Neural crest cell (in vitro differentiated cells): Measurements from ENCODE around the gene ZNF816. TPM values are rescaled to one million over a fixed set of nuclear protein-coding genes. Genes with fewer than 3 reads are reported as not detected.
"Not testable (repeated sequence)": the region's sequence is repeated elsewhere in the genome, so short reads cannot be mapped to it uniquely, and the experiment has no call there.

Experiments
- DNase-seq: peaks from one replicate; pipeline ENCODE4 v3.0.0; 2021; ENCODE audit warnings: low read depth, mixed read lengths, low spot score
- H3K27ac Mint-ChIP-seq: one replicate; pipeline ENCODE4 v1.8.0; 2021; ENCODE audit warnings: mild to moderate bottlenecking, mixed read lengths; ENCODE audit not compliant: unreplicated experiment
- H3K27me3 Mint-ChIP-seq: 2 replicates; pipeline ENCODE4 v1.8.0; 2021; ENCODE audit warnings: low read depth, mild to moderate bottlenecking, mixed read lengths
- H3K36me3 Mint-ChIP-seq: 2 replicates; pipeline ENCODE4 v1.8.0; 2021; ENCODE audit warnings: low read depth, mild to moderate bottlenecking, mixed read lengths
- H3K4me1 Mint-ChIP-seq: 2 replicates; pipeline ENCODE4 v1.8.0; 2021; ENCODE audit warnings: mixed read lengths
- H3K4me3 Mint-ChIP-seq: one replicate; pipeline ENCODE4 v1.8.0; 2021; ENCODE audit warnings: mild to moderate bottlenecking, mixed read lengths
- H3K9me3 Mint-ChIP-seq: 2 replicates; pipeline ENCODE4 v1.8.0; 2021; ENCODE audit warnings: mixed read lengths
- total RNA-seq: library from RNA; stranded (reverse); gene quantifications from 2 replicates; pipeline ENCODE4 v1.2.1, GENCODE V29; 2021
- TF ChIP-seq, protein P1 (sequence below): fragments of 200-600 bp; sonication (generic); conservative IDR thresholded peaks from 2 replicates; pipeline ENCODE4 v1.5.0; 2021; ENCODE audit warnings: antibody characterized with exemption, mild to moderate bottlenecking

Gene ZNF816
- total RNA-seq, 1 donor from 2014 or later = 13.8 TPM

DNA sequence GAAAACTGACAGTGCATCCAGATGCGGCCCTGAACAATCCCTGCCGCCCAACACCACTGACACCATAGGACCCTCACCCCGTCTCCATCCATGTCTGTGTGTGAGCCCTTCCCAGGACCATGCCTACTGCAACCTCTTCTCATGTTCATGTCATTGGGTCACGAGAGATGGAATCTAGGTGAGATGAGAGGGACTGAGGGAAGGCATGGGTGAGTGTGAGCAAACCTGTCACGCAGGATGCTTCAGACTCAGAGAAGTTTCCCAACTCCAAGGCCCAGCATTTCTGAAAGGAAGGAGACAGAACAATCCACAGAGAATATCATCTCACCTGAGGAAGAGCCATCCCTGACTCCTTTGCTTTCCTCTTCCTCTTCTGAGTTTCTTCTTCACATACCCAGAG lies 45.1 kb downstream of the ZNF816 start:
- TF ChIP-seq, protein P1, sequence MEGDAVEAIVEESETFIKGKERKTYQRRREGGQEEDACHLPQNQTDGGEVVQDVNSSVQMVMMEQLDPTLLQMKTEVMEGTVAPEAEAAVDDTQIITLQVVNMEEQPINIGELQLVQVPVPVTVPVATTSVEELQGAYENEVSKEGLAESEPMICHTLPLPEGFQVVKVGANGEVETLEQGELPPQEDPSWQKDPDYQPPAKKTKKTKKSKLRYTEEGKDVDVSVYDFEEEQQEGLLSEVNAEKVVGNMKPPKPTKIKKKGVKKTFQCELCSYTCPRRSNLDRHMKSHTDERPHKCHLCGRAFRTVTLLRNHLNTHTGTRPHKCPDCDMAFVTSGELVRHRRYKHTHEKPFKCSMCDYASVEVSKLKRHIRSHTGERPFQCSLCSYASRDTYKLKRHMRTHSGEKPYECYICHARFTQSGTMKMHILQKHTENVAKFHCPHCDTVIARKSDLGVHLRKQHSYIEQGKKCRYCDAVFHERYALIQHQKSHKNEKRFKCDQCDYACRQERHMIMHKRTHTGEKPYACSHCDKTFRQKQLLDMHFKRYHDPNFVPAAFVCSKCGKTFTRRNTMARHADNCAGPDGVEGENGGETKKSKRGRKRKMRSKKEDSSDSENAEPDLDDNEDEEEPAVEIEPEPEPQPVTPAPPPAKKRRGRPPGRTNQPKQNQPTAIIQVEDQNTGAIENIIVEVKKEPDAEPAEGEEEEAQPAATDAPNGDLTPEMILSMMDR = no peak
- peaks cover 17% of the 10 kb centered on the region for H3K4me1 Mint-ChIP-seq
- peak overlapping the region; percentile 43 for H3K4me3 Mint-ChIP-seq
- DNase-seq = no peak
- H3K36me3 Mint-ChIP-seq = peaks cover 17% of the 10 kb centered on the region
- peak overlapping the region; percentile 79 for H3K27ac Mint-ChIP-seq
- H3K27me3 Mint-ChIP-seq = no peaks in the 10 kb centered on the region
- H3K9me3 Mint-ChIP-seq = no peaks in the 10 kb centered on the region

DNA sequence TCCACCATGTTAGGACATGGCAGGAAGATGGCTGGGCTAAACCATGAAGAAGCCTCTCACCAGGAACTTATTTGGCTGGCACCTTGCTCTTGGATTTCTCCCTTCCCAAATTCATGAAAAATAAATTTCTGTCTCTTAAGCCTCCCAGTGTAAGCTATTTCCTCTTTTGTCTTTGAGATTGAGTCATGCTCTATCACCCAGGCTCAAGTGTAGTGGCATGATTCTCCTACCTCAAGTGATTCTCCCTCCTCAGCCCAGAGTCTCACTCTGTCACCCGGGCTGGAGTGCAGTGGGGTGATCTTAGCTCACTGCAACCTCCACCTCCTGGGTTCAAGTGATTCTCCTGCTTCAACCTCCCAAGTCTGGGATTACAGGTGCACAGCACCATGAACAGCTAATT lies 52.0 kb downstream of the ZNF816 start:
- Mint-ChIP-seq H3K4me1 (no peaks in the 10 kb centered on the region), H3K27ac (no peak overlapping the region), H3K4me3 (no peak overlapping the region), H3K36me3 (peaks cover 40% of the 10 kb centered on the region), H3K9me3 (peaks cover 2% of the 10 kb centered on the region), H3K27me3 (no peaks in the 10 kb centered on the region)
- TF ChIP-seq, protein P1 = no peak
- DNase-seq = no peak

DNA sequence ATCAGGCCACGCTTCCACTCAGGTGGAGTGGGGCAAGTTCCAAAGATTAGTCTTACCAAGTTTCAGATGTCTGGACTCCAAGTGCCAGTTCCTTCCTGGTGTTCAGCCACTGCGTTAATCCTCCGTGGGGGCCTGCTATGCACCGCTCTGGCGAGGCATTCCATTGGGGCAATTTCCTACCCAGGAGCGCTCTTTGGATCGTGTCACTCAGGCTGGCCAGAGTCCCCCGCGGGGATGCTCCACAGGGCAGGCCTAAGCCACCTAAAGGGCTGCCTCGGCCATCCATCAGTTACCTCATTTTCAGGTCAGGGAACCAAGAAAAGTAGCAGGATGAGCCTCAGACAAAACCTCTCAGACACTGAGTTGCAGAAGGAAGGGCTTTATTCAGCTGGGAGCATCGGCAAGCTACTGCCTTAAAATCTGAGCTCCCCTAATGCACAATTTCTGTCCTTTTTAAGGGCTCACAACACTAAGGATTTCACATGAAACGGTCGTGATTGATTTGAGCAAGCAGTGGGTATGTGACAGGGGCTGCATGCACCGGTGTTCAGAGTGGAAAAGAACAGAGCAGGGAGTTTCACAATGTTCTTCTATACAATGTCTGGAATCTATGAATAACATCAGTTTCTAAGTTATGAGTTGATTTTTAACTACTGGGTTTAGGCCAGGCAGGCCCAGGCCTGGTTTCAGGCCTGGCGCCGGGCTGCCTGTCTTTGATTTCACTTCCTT lies 58.5 kb downstream of the ZNF816 start:
- H3K27me3 Mint-ChIP-seq, H3K4me1 Mint-ChIP-seq, H3K4me3 Mint-ChIP-seq, DNase-seq, H3K27ac Mint-ChIP-seq, H3K9me3 Mint-ChIP-seq: not testable (repeated sequence)
- peaks cover 30% of the 10 kb centered on the region for H3K36me3 Mint-ChIP-seq

DNA sequence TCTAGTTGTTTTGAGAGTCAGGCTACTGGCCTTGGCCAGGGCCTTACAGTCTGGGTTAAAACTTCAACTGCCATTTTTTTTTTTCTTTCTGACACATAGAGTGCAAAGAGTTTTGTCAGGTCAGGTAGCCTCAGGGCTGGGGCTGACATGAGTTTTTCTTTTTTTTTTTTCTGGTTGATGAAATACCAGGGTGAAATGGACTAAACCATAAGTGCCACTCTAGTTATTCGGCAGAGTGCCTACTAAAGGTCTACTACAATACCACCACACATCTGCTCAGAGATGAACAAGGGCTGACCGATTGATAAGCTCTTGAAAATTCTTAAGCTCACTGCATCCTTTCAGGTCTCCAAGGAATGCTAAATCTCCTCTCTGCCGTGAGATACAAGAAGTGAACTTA lies 60.8 kb downstream of the ZNF816 start:
- Mint-ChIP-seq H3K36me3 (peaks cover 17% of the 10 kb centered on the region), H3K4me3 (no peak overlapping the region), H3K9me3 (peaks cover 2% of the 10 kb centered on the region), H3K27ac (no peak overlapping the region), H3K27me3 (no peaks in the 10 kb centered on the region), H3K4me1 (peaks cover 24% of the 10 kb centered on the region)
- no peak for DNase-seq
- TF ChIP-seq, protein P1 = no peak

Other genes starting within 250 kb of the ZNF816 start
- 20.6 and 25.7 TPM in 2 replicates for gene ZNF611, start 227.8 kb downstream of the ZNF816 start, total RNA-seq
- gene ZNF600, start 176.1 kb downstream of the ZNF816 start, total RNA-seq = 2.1 and 2.3 TPM in 2 replicates
- gene ZNF28, start 141.2 kb downstream of the ZNF816 start, total RNA-seq = 15.8 and 19.4 TPM in 2 replicates
- gene ZNF468, start 105.3 kb downstream of the ZNF816 start, total RNA-seq = 20.9 and 27.9 TPM in 2 replicates
- 26.9 and 38.1 TPM in 2 replicates for gene ZNF320, start 65.2 kb downstream of the ZNF816 start, total RNA-seq
- gene ZNF888, start 39.5 kb downstream of the ZNF816 start, total RNA-seq = 8.0 and 8.2 TPM in 2 replicates
- gene ERVV-1, start 51.0 kb upstream of the ZNF816 start, total RNA-seq = not detected in 2 replicates
- gene ERVV-2, start 81.9 kb upstream of the ZNF816 start, total RNA-seq = not detected in 2 replicates
- 22.7 and 23.8 TPM in 2 replicates for gene ZNF160, start 140.5 kb upstream of the ZNF816 start, total RNA-seq
- 12.6 and 13.6 TPM in 2 replicates for gene ZNF415, start 170.0 kb upstream of the ZNF816 start, total RNA-seq
- gene ZNF347, start 196.2 kb upstream of the ZNF816 start, total RNA-seq = 14.5 and 15.8 TPM in 2 replicates
- gene ZNF665, start 230.5 kb upstream of the ZNF816 start, total RNA-seq = 5.2 and 8.2 TPM in 2 replicates